ENCODE measurements around the gene MSH4.
"Not testable (repeated sequence)": the region's sequence is repeated elsewhere in the genome, so short reads cannot be mapped to it uniquely, and the experiment has no call there.

Gene MSH4

GRCh38 chr1:75796376-75797272 is at the start of gene MSH4:
Gene MSH4, plus strand, starts transcription at chr1:75796882. Its CDS starts 104 bp downstream, at chr1:75796986.
- DNase-seq (ENCODE audit: low read depth in 2 of 2) = no peak

DNA sequence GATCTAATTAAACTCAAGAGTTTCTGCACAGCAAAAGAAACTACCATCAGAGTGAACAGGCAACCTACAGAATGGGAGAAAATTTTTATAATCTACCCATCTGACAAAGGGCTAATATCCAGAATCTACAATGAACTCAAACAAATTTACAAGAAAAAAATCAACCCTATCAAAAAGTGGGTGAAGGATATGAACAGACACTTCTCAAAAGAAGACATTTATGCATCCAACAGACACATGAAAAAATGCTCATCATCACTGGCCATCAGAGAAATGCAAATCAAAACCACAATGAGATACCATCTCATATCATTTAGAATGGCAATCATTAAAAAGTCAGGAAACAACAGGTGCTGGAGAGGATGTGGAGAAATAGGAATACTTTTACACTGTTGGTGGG is 39.5 kb upstream of the MSH4 start:
- not testable (repeated sequence) for DNase-seq (ENCODE audit: low read depth in 2 of 2)

- not testable (repeated sequence) for DNase-seq (ENCODE audit: low read depth in 2 of 2)
Observed at GRCh38 chr1:75758543-75758942, 38.1 kb upstream of the MSH4 start.

- no peak for DNase-seq (ENCODE audit: low read depth in 2 of 2)
Observed at GRCh38 chr1:75764057-75764655, 32.5 kb upstream of the MSH4 start.

DNA sequence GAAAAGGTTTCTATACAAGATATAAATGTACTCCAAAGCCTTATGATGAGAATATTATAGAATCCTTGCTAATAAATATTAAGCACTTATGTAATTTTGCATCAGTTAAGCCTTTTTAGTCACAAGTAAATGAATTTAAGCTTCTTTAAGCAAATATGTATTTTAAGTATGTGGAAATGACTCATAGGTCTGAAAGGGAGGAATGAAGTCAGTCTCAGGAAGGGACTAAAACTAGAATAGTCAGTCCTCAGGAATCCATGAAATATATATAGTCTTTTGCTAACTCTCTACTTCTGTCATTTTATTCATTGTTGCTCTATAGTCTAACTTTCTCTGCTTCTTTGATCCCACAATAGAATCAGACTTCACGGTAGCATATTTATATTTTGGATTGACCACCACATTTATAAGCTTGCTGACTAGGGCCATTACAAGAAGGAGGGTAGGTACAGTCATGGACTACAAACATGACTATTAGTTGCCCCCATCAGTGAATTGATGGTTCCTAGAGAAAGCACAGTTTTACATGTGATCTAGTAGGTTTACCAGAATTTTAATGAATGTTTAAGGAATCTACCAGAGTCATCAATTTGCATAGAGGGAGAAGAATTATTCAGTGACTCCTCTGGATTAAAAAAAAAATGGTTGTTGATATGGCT is 30.9 kb upstream of the MSH4 start:
- DNase-seq (ENCODE audit: low read depth in 2 of 2) = peak; percentile 56 to 68

- no peak for DNase-seq (ENCODE audit: low read depth in 2 of 2)
Observed at GRCh38 chr1:75768016-75768415, 28.7 kb upstream of the MSH4 start.

- no peak for DNase-seq (ENCODE audit: low read depth in 2 of 2)
Observed at GRCh38 chr1:75770761-75771160, 25.9 kb upstream of the MSH4 start.

GRCh38 chr1:75771978-75772377 is 24.7 kb upstream of the MSH4 start:
- no peak for DNase-seq (ENCODE audit: low read depth in 2 of 2)

GRCh38 chr1:75777812-75778211 is 18.9 kb upstream of the MSH4 start:
- DNase-seq (ENCODE audit: low read depth in 2 of 2) = not testable (repeated sequence)

DNA sequence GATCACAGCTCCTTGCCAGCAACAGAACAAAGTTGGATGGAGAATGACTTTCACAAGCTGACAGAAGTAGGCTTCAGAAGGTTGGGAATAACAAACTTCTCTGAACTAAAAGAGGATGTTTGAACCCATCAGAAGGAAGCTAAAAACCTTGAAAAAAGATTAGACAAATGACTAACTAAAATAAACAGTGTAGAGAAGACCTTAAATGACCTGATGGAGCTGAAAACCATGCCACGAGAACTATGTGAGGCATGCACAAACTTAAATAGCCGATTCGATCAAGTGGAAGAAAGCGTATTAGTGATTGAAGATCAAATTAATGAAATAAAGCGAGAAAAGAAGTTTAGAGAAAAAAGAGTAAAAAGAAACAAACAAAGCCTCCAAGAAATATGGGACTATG is 18.0 kb upstream of the MSH4 start:
- not testable (repeated sequence) for DNase-seq (ENCODE audit: low read depth in 2 of 2)

- DNase-seq (ENCODE audit: low read depth in 2 of 2) = not testable (repeated sequence)
Observed at GRCh38 chr1:75780183-75780582, 16.5 kb upstream of the MSH4 start.

DNA sequence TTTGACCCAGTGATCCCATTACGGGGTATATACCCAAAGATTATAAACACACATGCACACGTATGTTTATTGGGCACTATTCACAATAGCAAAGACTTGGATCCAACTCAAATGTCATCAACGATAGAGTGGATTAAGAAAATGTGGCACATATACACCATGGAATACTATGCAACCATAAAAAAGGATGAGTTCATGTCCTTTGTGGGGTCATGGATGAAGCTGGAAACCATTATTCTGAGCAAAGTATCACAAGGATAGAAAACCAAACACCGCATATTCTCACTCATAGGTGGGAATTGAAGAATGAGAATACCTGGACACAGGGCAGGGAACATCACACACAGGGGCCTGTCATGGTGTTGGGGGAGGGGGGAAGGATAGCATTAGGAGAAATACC is 12.8 kb upstream of the MSH4 start:
- DNase-seq (ENCODE audit: low read depth in 2 of 2) = not testable (repeated sequence)

- no peak for DNase-seq (ENCODE audit: low read depth in 2 of 2)
Observed at GRCh38 chr1:75785320-75785982, 11.2 kb upstream of the MSH4 start.

DNA sequence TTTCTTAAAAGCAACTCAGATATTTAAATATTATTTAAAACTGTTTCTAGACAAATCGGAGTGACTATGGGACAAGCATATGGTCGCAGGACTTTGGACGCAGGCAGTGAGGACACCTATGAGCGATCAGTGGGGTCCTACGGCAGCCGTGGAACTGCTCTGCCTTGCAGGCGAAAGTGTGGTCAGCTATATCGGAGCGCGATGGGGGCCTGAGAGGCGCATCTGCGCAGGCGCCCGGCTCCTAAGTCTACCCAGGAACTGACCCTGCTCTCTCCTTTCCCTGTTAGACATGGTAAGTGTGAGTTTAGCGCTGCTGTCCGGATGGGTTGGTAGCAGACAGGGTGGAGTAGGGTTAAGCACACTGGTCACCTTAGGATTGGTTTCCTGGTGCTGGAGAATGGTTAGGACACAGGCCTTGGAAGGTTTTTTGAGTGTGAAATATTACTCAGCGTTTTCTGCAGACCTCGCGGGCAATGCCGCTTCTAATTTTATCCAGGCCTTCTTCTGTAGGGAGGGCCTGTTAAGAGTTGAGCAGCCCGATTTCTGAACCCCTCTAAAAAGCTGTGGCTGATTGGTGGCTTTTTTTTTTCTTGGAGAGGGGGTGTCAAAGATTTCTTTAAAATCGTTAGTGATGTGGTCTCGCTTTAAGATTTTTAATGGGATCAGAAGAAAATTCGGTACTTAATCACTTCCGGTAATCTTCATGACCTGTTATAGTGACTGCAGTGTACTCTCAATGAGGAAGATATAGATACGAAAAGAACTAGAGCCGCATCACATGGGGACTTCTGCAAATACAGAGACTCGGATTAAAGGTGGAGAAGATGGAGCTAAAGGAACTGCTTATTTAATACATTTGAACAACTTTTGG is 10.5 kb upstream of the MSH4 start, which contains the start of gene RABGGTB:
RABGGTB (plus strand) TSS at position 274 of the 871 bp plus-strand sequence; CDS start at position 290, 16 bp downstream.
- peak; percentile 86 to 88 for DNase-seq (ENCODE audit: low read depth in 2 of 2)

- no peak for DNase-seq (ENCODE audit: low read depth in 2 of 2)
Observed at GRCh38 chr1:75786901-75787493, 9.7 kb upstream of the MSH4 start.

- DNase-seq (ENCODE audit: low read depth in 2 of 2) = no peak
Observed at GRCh38 chr1:75787524-75787923, 9.2 kb upstream of the MSH4 start.

- no peak for DNase-seq (ENCODE audit: low read depth in 2 of 2)
Observed at GRCh38 chr1:75789988-75790387, 6.7 kb upstream of the MSH4 start.

DNA sequence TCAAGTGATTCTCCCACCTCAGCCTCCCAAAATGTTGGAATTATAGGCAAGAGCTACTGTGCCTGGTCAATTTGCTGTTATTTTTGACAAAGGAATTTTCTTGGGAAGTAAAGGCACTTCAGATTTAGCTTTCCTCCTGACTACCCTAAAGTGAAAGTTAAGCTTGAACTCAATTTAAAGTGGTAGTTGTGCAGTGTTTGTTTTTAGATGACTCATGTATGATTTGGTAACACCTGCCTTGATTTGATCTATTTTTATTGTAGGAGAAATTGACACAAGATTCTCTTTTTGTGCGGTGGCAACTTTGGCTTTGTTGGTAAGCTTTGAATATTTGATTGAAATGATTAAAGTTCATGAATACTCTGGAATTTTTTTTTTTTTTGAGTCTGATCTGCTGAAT is 5.7 kb upstream of the MSH4 start:
- DNase-seq (ENCODE audit: low read depth in 2 of 2) = no peak

DNA sequence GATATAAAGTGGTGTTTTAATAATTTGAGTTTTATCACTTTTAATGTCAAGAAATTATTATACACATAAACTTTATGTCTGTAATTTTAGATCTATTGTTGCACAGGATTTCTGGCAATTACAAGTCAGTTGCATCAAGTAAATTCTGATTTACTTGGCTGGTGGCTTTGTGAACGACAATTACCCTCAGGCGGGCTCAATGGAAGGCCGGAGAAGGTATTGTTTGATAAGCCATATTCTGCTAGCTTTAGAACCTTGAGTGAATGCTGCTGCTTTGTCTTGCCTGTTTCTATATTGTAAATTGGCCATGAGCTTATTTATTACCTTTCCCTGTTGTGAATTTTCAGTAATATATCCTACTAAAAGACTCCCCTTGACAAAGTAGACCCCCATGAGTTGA is 4.6 kb upstream of the MSH4 start:
- no peak for DNase-seq (ENCODE audit: low read depth in 2 of 2)

GRCh38 chr1:75794382-75794781 is 2.3 kb upstream of the MSH4 start:
- no peak for DNase-seq (ENCODE audit: low read depth in 2 of 2)

All from fibroblast of skin of left biceps (primary cell).